HL-60/S4 (cell line): Measurements from ENCODE around the gene DNA2.
"Not testable (repeated sequence)": the region's sequence is repeated elsewhere in the genome, so short reads cannot be mapped to it uniquely, and the experiment has no call there.

Experiments
- in situ Hi-C: fragments of 300-500 bp; cut with MboI; formaldehyde crosslinking; loops from 2 replicates; pipeline ENCODE4 v1.14.3; 2022; ENCODE audit warnings: low sequenced_read_pairs

Gene DNA2

GRCh38 chr10:68471586-68472408, at the start of gene DNA2:
Gene DNA2, minus strand, starts transcription at chr10:68471973. Its CDS starts 109 bp downstream, at chr10:68471864.
- in situ Hi-C loops, result no loop called here

GRCh38 chr10:68518609-68519008, 46.8 kb upstream of the DNA2 start:
- in situ Hi-C loops, result not testable (repeated sequence)

GRCh38 chr10:68517188-68517587, 45.4 kb upstream of the DNA2 start:
- in situ Hi-C loops, result no loop called here

GRCh38 chr10:68516766-68517165, 45.0 kb upstream of the DNA2 start:
- in situ Hi-C loops, result no loop called here

GRCh38 chr10:68516216-68516615, 44.4 kb upstream of the DNA2 start:
- in situ Hi-C loops, result not testable (repeated sequence)

- in situ Hi-C loops, result no loop called here
Measured at GRCh38 chr10:68508090-68508489, 36.3 kb upstream of the DNA2 start.

GRCh38 chr10:68506411-68506810, 34.6 kb upstream of the DNA2 start:
- in situ Hi-C loops, result no loop called here

- in situ Hi-C loops, result no loop called here
Measured at GRCh38 chr10:68502846-68503245, 31.1 kb upstream of the DNA2 start.

- in situ Hi-C loops, result no loop called here
Measured at GRCh38 chr10:68501691-68502090, 29.9 kb upstream of the DNA2 start.

- in situ Hi-C loops, result no loop called here
Measured at GRCh38 chr10:68499544-68499943, 27.8 kb upstream of the DNA2 start.

GRCh38 chr10:68496072-68496471, 24.3 kb upstream of the DNA2 start:
- in situ Hi-C loops, result no loop called here

GRCh38 chr10:68492118-68492517, 20.3 kb upstream of the DNA2 start:
- in situ Hi-C loops, result no loop called here

- in situ Hi-C loops, result no loop called here
Measured at GRCh38 chr10:68489919-68490318, 18.1 kb upstream of the DNA2 start.

GRCh38 chr10:68474021-68474420, 2.2 kb upstream of the DNA2 start:
- in situ Hi-C loops, result no loop called here

GRCh38 chr10:68471063-68471585, 649 bp downstream of the DNA2 start:
- in situ Hi-C loops, result no loop called here

- in situ Hi-C loops, result no loop called here
Measured at GRCh38 chr10:68470300-68470699, 1.5 kb downstream of the DNA2 start.

GRCh38 chr10:68469838-68470237, 1.9 kb downstream of the DNA2 start:
- in situ Hi-C loops, result no loop called here

GRCh38 chr10:68464729-68465128, 7.0 kb downstream of the DNA2 start:
- in situ Hi-C loops, result not testable (repeated sequence)

- in situ Hi-C loops, result no loop called here
Measured at GRCh38 chr10:68463365-68464093, 8.2 kb downstream of the DNA2 start.

GRCh38 chr10:68462536-68462935, 9.2 kb downstream of the DNA2 start:
- in situ Hi-C loops, result no loop called here

GRCh38 chr10:68461032-68461431, 10.7 kb downstream of the DNA2 start:
- in situ Hi-C loops, result no loop called here

GRCh38 chr10:68449698-68450097, 22.1 kb downstream of the DNA2 start:
- in situ Hi-C loops, result not testable (repeated sequence)
